K562 (cell line): Measurements from ENCODE around the gene ZNF280D. TPM values are rescaled to one million over a fixed set of nuclear protein-coding genes. Genes with fewer than 3 reads are reported as not detected.

Source experiments
- ATAC-seq: fragments of 200-7000 bp; cut with Tn5 transposase; 3 replicates; pipeline ENCODE4 v1.9.1; 2020; ENCODE audit warnings: moderate library complexity
- BruUV-seq: library from RNA; stranded (reverse); fragments of 400-500 nt; replicated peaks from 2 replicates; lab custom pipeline; 2021; lab: Mats Ljungman, UMichigan
- CTCF ChIA-PET: fragments of 300-600 bp; formaldehyde crosslinking; extraction: SDS; loops from one replicate; lab custom pipeline; 2021; ENCODE audit warnings: low intra/inter-chr PET ratio; lab: Yijun Ruan, JAX
- POLR2A ChIA-PET: fragments of 300-600, 350-650 bp; sonication (Branson Sonifier 250); formaldehyde crosslinking; extraction: SDS; loops from one replicate; lab custom pipeline; 2021; ENCODE audit warnings: antibody characterized with exemption, inconsistent platforms; lab: Yijun Ruan, JAX
- DNase-seq, 4 experiments: peaks; one replicate each; pipeline versions ENCODE4 v3.0.0 to v3.0.0-alpha.2; 2011 to 2018; ENCODE audit warnings: low spot score in 3 of 4, mixed read lengths in 3 of 4; ENCODE audit errors: extremely low read depth in 1 of 4
- FAIRE-seq: peaks from 2 replicates; lab custom pipeline; 2011; peaks lifted over from hg19 to GRCh38; lab: Jason Lieb, UNC
- H2AFZ ChIP-seq: 2 replicates; pipeline ENCODE4 v1.6.0; 2011; ENCODE audit warnings: low read depth, low read length, control low read depth, inconsistent platforms
- H3K27ac ChIP-seq: fragments of 200-600 bp; 3 replicates; pipeline ENCODE4 v1.8.0; 2011; ENCODE audit warnings: low read depth, mild to moderate bottlenecking, control low read depth, inconsistent platforms, low read length, moderate library complexity, mixed read lengths; ENCODE audit errors: extremely low read depth
- H3K27me3 ChIP-seq, 2 experiments: fragments of 300-600 bp in 1 of 2; 2 replicates in 1 of 2; 3 replicates in 1 of 2; pipeline versions ENCODE4 v1.6.0 to v1.8.0; 2011; ENCODE audit warnings: inconsistent platforms in 2 of 2, low read length in 2 of 2, mild to moderate bottlenecking in 1 of 2, mixed read lengths in 1 of 2, moderate library complexity in 1 of 2; ENCODE audit not compliant: control insufficient read depth in 2 of 2, insufficient read depth in 2 of 2
- H3K36me3 ChIP-seq: fragments of 300-600 bp; 3 replicates; pipeline ENCODE4 v1.8.0; 2011; ENCODE audit warnings: mild to moderate bottlenecking, low read length, inconsistent platforms; ENCODE audit not compliant: control insufficient read depth, insufficient read depth
- H3K4me1 ChIP-seq, 2 experiments: fragments of 200-600 bp in 1 of 2; replicated peaks in 1 of 2; 2 replicates in 1 of 2; 3 replicates in 1 of 2; pipeline versions ENCODE4 v1.5.1 to v1.8.0; 2011; ENCODE audit warnings: inconsistent platforms in 2 of 2, low read length in 2 of 2, mild to moderate bottlenecking in 1 of 2, mixed read lengths in 1 of 2, moderate library complexity in 1 of 2; ENCODE audit not compliant: control insufficient read depth in 2 of 2, insufficient read depth in 2 of 2
- H3K4me2 ChIP-seq: 2 replicates; pipeline ENCODE4 v1.6.1; 2011; ENCODE audit warnings: low read length, control low read depth, inconsistent platforms, mixed read lengths; ENCODE audit not compliant: insufficient read depth
- H3K4me3 ChIP-seq: fragments of 200-600 bp; sonication (generic), shearing (Covaris generic); 2 replicates; pipeline ENCODE4 v1.5.1; 2016; ENCODE audit warnings: control low read depth, inconsistent platforms
- H3K79me2 ChIP-seq: fragments of 200-600 bp; 3 replicates; pipeline ENCODE4 v1.8.0; 2011; ENCODE audit warnings: low read length, inconsistent platforms; ENCODE audit not compliant: control insufficient read depth, insufficient read depth
- H3K9ac ChIP-seq, 2 experiments: 2 replicates each; pipeline versions ENCODE4 v1.6.0 to v1.6.1; 2011; ENCODE audit warnings: low read depth in 2 of 2, low read length in 2 of 2, control low read depth in 1 of 2, inconsistent platforms in 1 of 2, mild to moderate bottlenecking in 1 of 2, mixed read lengths in 1 of 2; ENCODE audit not compliant: insufficient read depth in 1 of 2
- H3K9me1 ChIP-seq: one replicate; pipeline ENCODE4 v1.6.0; 2011; ENCODE audit warnings: inconsistent platforms, mild to moderate bottlenecking, low read length, moderate library complexity; ENCODE audit not compliant: control insufficient read depth, insufficient read depth
- H3K9me3 ChIP-seq: replicated peaks from 2 replicates; pipeline ENCODE4 v1.5.1; 2011; ENCODE audit warnings: low read depth, low read length, inconsistent platforms; ENCODE audit not compliant: control insufficient read depth, insufficient read depth
- H4K20me1 ChIP-seq: replicated peaks from 2 replicates; pipeline ENCODE4 v1.6.1; 2011; ENCODE audit warnings: low read length, inconsistent platforms, mixed read lengths; ENCODE audit not compliant: control insufficient read depth, insufficient read depth
- IRF1 ChIP-seq: sonication (generic); formaldehyde crosslinking; IDR thresholded peaks from 2 replicates; pipeline ENCODE4 v1.8.0; 2022; ENCODE audit warnings: missing genetic modification reagents, mild to moderate bottlenecking, borderline replicate concordance
- KDM5B ChIP-seq: fragments of 200-600 bp; sonication (generic); IDR thresholded peaks from 2 replicates; pipeline ENCODE4 v1.6.1; 2012; ENCODE audit warnings: low read depth, mild to moderate bottlenecking, moderate library complexity, low read length, control low read depth, inconsistent platforms; ENCODE audit not compliant: insufficient replicate concordance
- KLF16 ChIP-seq: IDR thresholded peaks from 2 replicates; pipeline ENCODE4 v1.6.1; 2016; ENCODE audit warnings: antibody characterized with exemption
- KLF6 ChIP-seq: fragments of 250-450 bp; sonication (Bioruptor Pico); IDR thresholded peaks from 2 replicates; pipeline ENCODE4 v1.4.0; 2020; ENCODE audit warnings: mild to moderate bottlenecking, moderate library complexity, borderline replicate concordance
- POU5F1 ChIP-seq: fragments of 150-350 bp; IDR thresholded peaks from 2 replicates; pipeline ENCODE4 v1.6.1; 2014; ENCODE audit warnings: borderline replicate concordance, low read length, low read depth, mild to moderate bottlenecking; ENCODE audit not compliant: partially characterized antibody
- SP2 ChIP-seq: IDR thresholded peaks from 2 replicates; pipeline ENCODE4 v1.6.1; 2011; ENCODE audit warnings: mild to moderate bottlenecking, low read depth, low read length, moderate library complexity; ENCODE audit not compliant: poor library complexity, severe bottlenecking; ENCODE audit errors: extremely low read depth
- ZBTB9 ChIP-seq: fragments of 450-650 bp; formaldehyde crosslinking; IDR thresholded peaks from 2 replicates; pipeline ENCODE4 v1.4.0; 2020; ENCODE audit warnings: mild to moderate bottlenecking, moderate library complexity
- ZNF184 ChIP-seq: sonication (generic); formaldehyde crosslinking; IDR thresholded peaks from 2 replicates; pipeline ENCODE4 v1.5.0; 2020; ENCODE audit warnings: missing genetic modification reagents
- ZSCAN32 ChIP-seq: fragments of 450-650 bp; formaldehyde crosslinking; IDR thresholded peaks from 2 replicates; pipeline ENCODE4 v1.4.0; 2020; ENCODE audit warnings: mild to moderate bottlenecking, moderate library complexity
- WGBS: fragments of 100-300 bp; shearing (Covaris generic); methylation state at CpG from one replicate; pipeline ENCODE4 v1.1.6; 2016; ENCODE audit warnings: low coverage, mixed read lengths; ENCODE audit not compliant: insufficient coverage; ENCODE audit errors: missing lambda C conversion rate; 5-methylcytosine and 5-hydroxymethylcytosine counted together
- in situ Hi-C: fragments of 300-500 bp; cut with MboI; formaldehyde crosslinking; loops from 4 replicates; pipeline ENCODE4 v1.15.0; 2018; ENCODE audit warnings: inconsistent platforms, mixed read lengths
- intact Hi-C: fragments of 100-400 bp; cut with micrococcal nuclease; formaldehyde crosslinking; loops from 2 replicates; pipeline ENCODE4 v1.14.2; 2022
- polyA plus RNA-seq, 8 experiments: library from polyadenylated mRNA; depleted of rRNA in 4 of 8; stranded (reverse) in 5 of 8; unstranded in 3 of 8; fragments of >200 nt; fragmentation: Nextera tagmentation in 2 of 8; fragmentation: Illumina TruSeq in 1 of 8; extraction: Ambion mirVana in 2 of 8; extraction: Trizol in 1 of 8; gene quantifications; 2 replicates each; pipeline versions ENCODE4 v1.2.1 to v1.2.3, GENCODE V29; 2011 to 2014; ENCODE audit warnings: inconsistent platforms in 1 of 8, missing spikeins in 1 of 8
- total RNA-seq, 7 experiments: library from RNA; depleted of rRNA in 6 of 7; stranded (reverse); fragments of >200 nt in 6 of 7; fragmentation: Illumina TruSeq in 2 of 7; extraction: Trizol in 2 of 7; gene quantifications; 2 replicates each; pipeline versions ENCODE4 v1.2.1 to v1.2.3, GENCODE V29; 2011 to 2021; ENCODE audit warnings: low replicate concordance in 1 of 7

Gene ZNF280D
- total and polyA plus RNA-seq, 9 of the 15 experiments (the other 6 are each of a cell fraction or from before 2014, with no cell fraction given), result 8.3 to 21.8 (median 18.4) TPM

- POLR2A ChIA-PET, result no interaction called here
- Histone ChIP-seq H3K27ac (no peak overlapping the region), H3K4me2 (no peak overlapping the region), H3K79me2 (no peaks in the 10 kb centered on the region), H4K20me1 (no peaks in the 10 kb centered on the region), H3K36me3 (peaks cover 5% of the 10 kb centered on the region; the same call in 1 of the 3 replicates), H3K9me3 (no peaks in the 10 kb centered on the region), H3K4me3 (no peak overlapping the region), H3K27me3 (no peaks in the 10 kb centered on the region), H3K4me1 (no peaks in the 10 kb centered on the region), H2AFZ (no peak overlapping the region), H3K9ac (no peak overlapping the region), H3K9me1 (no peaks in the 10 kb centered on the region)
- BruUV-seq, result no TSS peak
- 95% methylated on average over 1 of the region's 1 CpG for WGBS
- DNase-seq (no peak), ATAC-seq (no peak), FAIRE-seq (no peak)
- TF ChIP-seq IRF1 (CRISPR knock-in tag), result no peak
- TF ChIP-seq KLF16, result no peak
- no peak for TF ChIP-seq SP2
- TF ChIP-seq ZNF184, result no peak
- TF ChIP-seq KDM5B, result no peak
- TF ChIP-seq KLF6, result no peak
- TF ChIP-seq POU5F1, result no peak
- TF ChIP-seq ZBTB9 (CRISPR knock-in tag), result no peak
- TF ChIP-seq ZSCAN32 (CRISPR knock-in tag), result no peak
- intact Hi-C loops, result no loop called here
- in situ Hi-C loops, result no loop called here
- CTCF ChIA-PET, result no interaction called here
Observed at GRCh38 chr15:56667517-56667916, 65.8 kb downstream of the ZNF280D start.
